Stimulated activated CD8-positive, alpha-beta memory T cell treated with anti-CD3 and anti-CD28 coated beads, Interleukin-12 subunit alpha, Interleukin-12 subunit beta, amount 100 ng/mL, for 24 hours (primary cell): ENCODE measurements around the gene ZC3H11A.
"Not testable (repeated sequence)": the region's sequence is repeated elsewhere in the genome, so short reads cannot be mapped to it uniquely, and the experiment has no call there.

ENCODE experiments used
- DNase-seq: peaks from one replicate; pipeline ENCODE4 v3.0.0-alpha.2; 2020; ENCODE audit errors: extremely low read depth

The ZC3H11A gene

DNA sequence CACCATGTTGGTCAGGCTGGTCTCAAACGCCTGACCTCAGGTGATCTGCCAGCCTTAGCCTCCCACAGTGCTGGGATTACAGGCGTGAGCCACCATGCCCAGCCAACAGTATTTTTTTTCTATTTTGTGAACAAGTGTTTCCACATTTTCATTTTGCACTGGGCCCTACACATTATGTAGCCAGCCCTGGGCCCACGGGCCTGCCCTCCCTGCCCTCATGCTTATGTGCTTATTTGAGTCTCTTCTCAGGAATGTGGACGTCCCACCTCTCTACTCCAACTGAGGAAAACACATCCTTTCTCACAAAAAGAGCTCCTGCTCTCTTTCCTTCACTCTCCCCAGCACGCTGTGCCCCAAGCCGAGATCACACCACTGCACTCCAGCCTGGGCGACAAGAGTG lies 13.5 kb upstream of the ZC3H11A start:
- DNase-seq = no peak

DNA sequence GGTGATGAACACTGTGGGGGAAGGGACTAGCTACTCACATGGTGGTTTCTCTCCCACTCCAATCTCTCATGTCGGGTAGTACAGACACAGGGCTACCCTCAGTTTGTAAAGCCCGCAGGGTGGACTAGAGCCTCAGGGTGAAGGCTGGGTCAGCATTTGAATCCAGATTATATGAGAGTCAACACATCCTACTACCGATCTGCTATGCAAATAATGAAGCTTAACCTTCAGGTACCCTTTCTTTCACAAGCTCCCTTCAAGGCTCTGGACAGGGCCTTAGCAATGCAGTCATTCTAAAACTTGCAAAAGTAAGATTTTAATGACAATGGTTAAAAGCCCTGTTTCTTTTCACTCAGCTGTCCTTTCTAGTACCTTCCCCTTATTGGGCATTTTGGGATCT lies 5.5 kb upstream of the ZC3H11A start:
- DNase-seq = no peak

DNA sequence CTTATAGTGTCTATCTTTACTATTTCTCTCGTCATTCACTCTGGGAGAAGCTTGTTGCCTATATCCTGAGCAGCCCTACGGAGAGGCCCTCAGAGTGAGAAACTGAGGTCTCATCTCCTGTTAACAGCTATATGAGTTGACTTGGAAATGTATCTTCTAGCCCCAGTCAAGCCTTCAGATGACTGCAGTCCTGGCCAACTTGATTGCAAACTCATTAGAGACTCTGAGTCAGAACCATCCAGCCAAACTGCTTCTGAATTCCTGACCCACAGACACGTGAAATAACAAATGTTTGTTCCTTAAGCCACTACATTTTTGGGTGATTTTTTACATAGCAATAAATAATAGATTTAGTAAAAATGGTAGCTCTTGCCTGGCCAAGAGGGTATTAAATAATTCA lies 3.9 kb upstream of the ZC3H11A start:
- no peak for DNase-seq

DNA sequence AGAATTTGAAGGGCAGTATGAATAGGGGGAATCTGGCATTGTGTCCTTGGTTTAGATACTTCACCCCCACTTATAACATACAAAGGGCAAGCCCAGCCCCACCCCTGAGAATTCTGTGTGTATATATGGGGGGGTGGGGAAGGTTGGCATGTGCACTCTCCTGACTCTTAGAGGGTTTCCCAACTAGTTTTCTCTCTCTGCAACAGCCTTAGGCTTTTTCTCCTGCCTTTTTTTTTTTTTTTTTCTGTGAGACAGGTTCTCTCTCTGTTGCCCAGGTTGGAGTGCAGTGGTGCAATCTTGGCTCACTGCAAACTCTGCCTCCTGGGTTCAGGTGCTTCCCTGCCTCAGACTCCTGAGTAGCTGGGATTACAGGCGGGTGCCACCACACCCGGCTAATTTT lies 2.9 kb upstream of the ZC3H11A start:
- no peak for DNase-seq

DNA sequence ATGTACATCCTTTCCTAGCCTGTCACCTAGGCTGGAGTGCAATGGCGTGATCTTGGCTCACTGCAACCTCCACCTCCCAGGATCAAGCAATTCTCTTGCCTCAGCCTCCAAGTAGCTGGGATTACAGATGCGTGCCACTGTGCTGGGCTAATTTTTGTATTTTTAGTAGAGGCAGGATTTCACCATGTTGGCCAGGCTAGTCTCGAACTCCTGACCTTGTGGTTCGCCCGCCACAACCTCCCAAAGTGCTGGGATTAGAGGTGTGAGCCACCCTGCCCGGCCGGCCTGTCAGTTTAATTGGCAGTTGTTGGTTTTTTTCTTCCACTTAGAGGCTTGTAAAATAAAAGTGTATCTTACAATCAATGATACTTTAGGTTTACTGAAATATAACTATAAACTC lies 1.9 kb upstream of the ZC3H11A start:
- not testable (repeated sequence) for DNase-seq

DNA sequence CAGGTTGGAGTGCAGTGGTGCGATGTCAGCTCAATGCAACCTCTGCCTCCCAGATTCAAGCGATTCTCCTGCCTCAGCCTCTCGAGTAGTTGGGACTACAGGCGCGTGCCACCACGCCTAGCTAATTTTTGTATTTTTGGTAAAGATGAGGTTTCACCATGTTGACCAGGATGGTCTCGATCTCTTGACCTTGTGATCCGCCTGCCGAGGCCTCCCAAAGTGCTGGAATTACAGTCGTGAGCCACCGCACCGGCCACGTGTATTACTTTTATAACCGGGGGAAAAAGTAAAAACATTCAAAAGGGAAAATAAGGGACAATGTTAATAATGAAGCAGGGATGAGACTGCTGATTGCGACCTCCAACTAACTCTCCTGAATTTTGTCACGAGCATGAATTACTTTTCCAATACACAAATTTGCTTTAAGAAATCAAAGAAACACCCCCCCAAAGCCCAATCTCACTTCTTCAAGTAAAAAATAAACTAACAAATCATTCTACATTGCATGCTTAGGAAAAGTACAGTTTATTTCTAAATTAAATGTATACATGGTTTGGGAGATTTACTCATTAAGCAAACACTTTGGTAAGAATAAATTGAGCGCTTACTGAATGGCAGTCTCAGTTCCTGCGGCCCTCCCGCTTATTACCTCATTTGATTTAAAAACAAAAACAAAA lies 521 bp upstream of the ZC3H11A start:
- no peak for DNase-seq

DNA sequence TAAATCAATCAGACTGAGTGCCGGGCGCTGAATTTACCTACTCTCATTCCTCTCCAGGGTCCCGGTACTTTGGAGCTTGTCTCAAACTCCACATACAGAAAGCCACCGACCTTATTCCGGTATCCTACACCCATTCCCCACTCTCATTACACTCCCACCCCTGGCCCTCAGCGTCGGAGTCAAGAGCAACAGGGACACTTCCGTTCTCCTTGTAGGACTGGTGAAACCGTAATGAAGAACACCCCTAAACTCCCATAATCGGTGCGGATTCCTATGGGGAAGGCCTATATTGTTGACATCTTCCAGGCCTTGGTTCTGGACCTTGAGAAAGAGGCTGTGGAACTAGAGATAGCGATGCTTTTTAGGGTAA lies 798 bp downstream of the ZC3H11A start:
- no peak for DNase-seq

DNA sequence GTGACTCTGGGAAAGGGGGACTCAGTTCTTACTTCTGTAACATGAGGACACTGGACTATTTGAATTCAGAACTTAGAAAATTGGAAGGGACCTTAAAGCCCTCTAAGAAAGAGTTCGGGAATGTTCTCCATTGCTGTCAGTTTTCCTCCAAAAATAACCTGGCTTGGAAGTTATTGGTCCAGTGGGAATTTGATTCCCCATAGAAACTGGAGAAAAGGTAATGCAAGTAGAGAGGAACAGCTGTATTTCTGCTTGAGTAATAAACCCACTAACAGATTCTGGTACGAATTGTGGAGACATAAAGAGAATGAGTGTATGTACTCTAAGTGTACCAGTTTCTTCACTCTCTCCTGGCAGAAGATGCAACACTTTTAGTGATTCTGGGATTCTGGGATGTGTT lies 1.8 kb downstream of the ZC3H11A start:
- DNase-seq = no peak

DNA sequence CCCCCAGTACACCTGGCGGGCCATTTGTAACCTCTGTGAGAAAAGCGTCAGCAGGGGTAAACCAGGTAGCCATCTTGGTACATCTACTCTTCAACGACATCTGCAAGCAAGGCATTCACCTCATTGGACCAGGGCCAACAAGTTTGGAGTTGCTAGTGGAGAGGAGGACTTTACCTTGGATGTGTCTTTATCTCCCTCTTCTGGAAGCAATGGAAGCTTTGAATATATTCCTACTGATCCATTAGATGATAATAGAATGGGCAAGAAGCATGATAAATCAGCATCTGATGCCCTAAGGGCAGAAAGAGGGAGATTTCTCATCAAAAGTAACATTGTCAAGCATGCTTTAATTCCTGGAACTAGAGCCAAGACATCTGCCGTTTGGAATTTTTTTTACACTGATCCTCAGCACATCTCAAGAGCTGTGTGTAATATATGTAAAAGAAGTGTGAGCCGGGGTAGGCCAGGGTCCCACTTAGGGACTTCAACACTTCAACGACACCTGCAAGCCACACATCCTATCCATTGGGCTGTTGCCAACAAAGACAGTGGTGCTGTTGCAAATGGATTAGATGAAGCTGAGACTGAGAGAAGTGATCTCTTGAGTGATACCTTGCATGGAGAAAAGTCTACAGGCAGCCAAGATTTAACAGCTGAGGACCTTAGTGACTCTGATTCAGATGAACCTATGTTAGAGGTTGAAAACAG lies 2.7 kb downstream of the ZC3H11A start:
- DNase-seq = no peak

DNA sequence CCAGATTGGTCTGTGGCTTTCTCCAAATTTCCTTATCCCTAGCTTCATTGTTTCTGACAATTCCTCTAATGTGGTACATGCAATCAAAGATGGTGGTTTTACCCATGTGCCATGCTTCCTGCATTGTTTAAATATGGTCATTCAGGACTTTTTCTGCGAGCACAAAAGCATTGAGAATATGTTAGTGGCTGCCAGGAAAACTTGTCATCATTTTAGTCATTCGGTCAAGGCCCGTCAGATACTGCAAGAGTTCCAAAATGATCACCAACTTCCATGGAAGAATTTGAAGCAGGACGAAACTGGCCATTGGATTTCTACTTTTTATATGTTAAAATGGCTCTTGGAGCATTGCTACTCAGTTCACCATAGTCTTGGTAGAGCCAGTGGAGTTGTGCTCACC lies 3.7 kb downstream of the ZC3H11A start:
- no peak for DNase-seq

DNA sequence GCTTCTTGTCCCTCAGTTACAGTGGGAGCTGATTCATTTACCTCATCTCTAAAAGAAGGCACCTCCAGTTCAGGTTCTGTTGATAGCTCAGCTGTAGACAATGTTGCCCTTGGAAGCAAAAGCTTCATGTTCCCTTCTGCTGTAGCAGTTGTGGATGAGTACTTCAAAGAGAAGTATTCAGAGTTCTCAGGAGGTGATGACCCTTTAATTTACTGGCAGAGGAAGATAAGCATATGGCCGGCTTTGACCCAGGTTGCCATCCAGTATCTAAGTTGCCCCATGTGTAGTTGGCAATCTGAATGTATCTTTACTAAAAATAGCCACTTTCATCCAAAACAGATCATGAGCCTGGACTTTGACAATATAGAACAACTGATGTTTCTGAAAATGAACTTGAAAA lies 4.5 kb downstream of the ZC3H11A start:
- no peak for DNase-seq

DNA sequence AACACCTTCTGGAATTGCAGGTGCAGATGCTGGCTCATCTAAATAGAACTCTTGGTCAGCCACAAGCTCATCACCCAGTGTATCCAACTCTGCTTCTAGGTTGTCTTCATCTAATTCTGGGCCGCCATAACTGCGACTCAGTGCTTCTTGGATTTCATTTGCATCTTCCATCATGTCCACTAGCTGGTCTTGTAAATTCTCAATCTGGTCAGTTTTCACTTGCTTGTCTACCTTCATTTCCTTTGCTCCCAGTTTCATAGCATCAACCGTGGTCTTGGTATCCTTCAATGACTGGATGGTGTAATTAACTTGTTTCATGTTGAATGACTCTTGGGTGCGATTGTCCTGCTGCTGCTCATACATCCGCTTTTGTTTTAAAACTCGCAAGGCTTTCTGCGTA lies 10.3 kb downstream of the ZC3H11A start:
- no peak for DNase-seq

DNA sequence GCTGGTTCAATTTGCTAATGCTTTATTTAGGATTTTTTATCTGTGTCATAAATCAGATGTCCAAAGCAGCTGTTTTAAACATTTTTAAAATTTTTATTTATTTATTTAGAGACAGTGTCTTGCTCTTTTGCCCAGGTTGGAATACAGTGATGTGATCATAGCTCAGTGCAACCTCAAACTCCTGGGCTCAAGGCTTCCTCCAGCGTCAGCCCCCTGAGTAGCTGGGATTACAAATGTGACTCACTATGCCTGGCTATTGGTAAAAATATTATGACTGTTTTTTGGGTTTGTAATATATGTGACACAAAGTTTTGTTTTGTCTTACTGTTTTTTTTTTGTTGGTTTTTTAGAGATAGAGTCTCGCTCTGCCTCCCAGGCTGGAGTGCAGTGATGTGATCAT lies 11.8 kb downstream of the ZC3H11A start:
- DNase-seq = no peak

DNA sequence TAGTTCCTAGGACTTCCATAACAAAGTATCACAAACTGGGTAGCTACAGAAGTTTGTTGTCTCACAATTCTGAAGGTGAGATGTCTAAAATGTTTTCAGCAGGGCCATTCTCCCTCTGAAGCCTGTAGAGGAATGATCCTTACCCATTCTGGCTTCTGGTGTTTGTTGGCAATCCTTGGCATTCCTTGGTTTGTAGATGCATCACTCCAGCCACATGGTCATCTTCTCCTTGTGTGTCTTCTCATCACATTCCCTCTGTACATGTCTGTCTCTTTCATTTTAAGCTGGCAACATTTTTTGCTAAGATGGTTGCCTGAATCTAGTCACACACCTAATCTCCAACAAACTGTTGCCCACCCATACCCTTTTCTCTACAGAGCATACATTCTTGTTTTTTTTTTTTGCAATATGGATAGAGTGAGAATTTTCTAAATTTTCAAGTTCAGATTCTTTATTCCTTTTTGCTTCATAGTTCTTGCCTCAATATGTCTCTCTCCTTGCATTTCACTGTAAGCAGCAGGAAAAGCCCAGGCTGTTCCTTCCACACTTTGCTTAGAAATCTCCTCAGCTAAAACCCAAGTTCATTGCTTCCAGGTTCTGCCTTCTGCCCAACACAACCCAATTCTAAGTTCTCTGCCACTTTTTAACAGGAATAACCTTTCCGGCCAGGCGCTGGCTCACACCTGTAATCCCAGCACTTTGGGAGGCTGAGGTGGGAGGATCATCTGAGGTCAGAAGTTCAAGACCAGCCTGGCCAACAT lies 18.3 kb downstream of the ZC3H11A start:
- no peak for DNase-seq

DNA sequence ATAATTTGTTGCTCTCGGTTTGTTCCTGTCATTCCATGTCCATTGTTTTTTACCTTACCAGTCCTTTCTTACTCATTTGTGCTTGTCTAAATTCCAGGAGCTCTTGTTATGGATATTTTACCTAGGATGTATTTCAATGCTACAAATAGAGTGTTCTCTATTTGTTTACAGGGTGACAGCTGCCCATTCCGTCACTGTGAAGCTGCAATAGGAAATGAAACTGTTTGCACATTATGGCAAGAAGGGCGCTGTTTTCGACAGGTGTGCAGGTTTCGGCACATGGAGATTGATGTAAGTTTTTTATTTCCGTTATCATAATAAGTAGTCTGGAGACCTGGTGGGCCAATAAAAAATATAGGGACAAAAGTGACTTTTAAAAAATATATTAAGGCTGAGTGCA lies 23.0 kb downstream of the ZC3H11A start:
- DNase-seq = no peak

DNA sequence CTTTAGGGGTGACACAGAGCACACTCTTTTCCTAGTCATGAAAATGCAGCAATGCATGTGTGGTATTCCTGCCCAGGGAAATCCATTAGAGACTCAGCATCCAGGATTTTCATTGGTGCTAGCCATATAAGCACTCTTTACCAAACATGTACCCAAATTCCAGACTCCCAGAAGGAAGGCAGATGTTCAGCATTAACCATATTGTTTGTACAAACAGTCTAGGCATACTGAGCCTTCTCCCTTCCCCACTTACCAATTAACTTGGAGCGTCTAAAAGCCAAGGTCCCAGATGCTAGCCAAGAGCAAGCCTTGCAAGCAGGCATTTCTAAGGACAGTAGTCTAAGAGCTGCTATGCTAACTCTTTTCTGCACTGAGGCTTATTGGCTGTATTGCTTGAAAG lies 27.9 kb downstream of the ZC3H11A start:
- no peak for DNase-seq

DNA sequence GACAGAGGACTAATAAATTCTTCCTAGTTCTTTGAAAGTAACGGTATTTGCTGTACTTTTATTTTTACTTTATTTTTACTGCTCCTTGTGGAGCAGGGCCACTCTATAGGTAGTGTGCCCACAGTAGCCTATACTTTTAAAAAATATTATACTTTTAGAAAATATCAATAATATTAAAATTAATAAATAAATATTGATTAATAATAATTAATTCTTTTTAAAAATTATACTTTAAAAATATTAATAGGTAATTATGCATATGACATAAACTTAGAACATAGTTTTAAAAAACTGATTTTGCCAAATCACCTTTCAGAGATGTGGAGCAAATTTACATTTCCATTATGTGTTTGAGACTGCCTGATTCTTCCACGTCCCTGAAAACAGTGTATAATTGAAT lies 30.8 kb downstream of the ZC3H11A start:
- DNase-seq = no peak

DNA sequence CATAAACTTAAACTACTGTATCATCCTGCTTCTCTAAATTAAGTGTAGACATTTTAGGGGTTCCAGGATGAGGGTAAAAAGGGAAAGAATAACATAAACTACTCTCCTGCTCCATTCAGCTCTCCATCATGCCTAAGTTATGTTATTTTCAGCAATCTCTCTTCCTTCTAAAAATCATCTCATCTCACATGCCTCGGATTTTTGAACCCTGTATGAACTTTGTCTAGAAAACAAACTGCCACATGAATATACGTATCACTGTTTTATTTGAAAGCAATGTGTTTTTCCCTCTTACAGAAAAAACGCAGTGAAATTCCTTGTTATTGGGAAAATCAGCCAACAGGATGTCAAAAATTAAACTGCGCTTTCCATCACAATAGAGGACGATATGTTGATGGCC lies 32.6 kb downstream of the ZC3H11A start:
- DNase-seq = no peak

DNA sequence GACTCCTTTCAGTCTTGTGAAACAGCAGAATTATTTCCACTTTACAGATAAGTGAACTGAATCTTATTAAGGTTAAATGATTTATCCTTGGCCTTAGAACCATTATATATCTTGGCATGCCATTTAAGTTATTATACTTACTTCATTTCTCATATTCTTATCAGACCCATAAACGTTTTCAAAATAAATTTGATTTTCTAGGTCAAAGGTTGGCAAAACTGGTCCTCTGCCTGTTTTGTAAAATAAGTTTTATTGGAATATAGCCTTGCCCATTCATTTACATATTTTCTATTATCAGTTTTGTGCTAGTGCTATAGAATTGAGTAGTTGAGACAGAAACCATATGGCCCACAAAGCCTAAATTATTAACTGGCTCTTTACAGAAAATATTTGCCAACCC lies 33.1 kb downstream of the ZC3H11A start:
- DNase-seq = no peak

DNA sequence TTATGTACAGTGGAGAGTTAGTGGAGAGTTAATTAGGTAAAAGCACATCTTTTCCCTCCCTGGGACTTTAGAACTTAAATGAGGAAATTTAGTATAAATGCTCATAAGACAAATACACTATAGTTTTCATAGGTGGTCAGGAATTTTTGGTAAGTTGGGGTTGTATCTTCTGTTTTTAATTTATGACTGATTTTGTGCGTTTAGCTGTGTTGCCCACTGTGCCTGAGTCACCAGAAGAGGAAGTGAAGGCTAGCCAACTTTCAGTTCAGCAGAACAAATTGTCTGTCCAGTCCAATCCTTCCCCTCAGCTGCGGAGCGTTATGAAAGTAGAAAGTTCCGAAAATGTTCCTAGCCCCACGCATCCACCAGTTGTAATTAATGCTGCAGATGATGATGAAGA lies 33.8 kb downstream of the ZC3H11A start:
- DNase-seq = not testable (repeated sequence)

DNA sequence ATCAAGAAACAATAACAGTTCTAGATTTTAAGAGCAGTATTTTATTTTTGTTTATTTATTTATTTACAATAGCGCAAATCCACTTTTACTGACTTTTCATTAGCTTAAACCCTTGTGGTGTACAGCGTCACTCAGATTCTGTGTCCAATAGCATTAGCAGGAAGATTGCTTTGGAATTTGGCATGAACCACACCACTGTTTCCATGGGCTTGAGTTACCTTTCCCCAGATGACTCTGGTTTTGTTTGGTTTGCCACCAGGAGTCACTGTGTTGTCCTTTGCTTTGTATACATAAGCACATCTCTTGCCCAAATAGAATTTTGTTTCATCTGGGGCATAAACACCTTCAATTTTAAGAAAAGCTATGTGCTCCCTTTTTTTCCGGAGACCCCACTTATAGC lies 40.1 kb downstream of the ZC3H11A start:
- DNase-seq = no peak

DNA sequence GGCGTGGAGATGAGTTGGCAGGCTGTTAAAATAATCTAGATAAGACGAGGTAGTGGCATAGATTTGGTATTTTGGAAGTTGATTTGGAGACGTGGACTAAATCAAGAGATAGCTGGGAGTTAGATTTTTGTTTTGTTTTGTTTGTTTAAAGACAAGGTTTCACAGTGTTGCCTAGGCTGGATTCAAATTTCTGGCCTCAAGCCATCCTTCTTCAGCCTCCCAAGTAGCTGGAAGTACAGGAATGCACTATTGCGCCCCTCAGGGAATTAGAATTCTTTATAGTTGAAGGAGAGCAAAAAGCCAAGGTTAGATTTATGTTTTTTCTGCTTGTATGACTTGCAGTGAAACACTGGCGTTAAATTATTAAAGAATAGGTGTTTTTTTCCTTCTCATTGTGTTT lies 43.7 kb downstream of the ZC3H11A start:
- no peak for DNase-seq

DNA sequence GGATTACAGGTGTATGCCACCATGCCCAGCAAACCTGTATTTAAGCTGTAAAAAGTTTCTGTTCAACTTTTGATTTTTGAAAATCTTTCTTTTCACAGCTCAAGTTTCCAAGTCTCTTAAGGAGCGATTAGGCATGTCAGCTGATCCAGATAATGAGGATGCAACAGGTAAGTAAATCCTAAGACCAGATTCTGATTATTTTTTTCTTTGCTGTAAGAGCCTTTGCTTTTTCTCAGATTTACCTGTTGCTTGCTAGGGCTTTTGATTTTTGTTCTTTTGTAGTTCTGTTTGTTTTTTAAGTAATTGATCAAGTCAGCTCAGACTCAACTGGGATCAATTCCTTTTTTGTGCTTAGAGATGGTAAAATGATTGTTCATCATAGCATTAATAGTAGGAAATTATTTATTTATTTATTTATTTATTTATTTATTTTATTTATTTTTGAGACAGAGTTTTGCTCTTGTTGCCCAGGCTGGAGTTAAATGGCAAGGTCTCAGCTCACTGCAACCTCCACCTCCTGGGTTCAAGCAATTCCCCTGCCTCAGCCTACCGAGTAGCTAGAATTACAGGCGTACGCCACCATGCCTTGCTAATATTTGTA lies 44.9 kb downstream of the ZC3H11A start:
- no peak for DNase-seq
